ENCODE data around the gene RBPJ. TPM values are rescaled to one million over a fixed set of nuclear protein-coding genes. Genes with fewer than 3 reads are reported as not detected.

RBPJ gene
- total and polyA plus RNA-seq, 2 donors (not counting 1 experiment from before 2014, with no cell fraction given): 144 to 253 TPM

GRCh38 chr4:26441771-26442170 lies 121.0 kb downstream of the RBPJ start:
- H3K4me3 ChIP-seq (replicated peaks in 1 of 4; ENCODE audit: control extremely low read depth in 1 of 4, insufficient read depth in 1 of 4, low read depth in 3 of 4, low read length in 4 of 4): no peak overlapping the region
- H3K36me3 ChIP-seq (ENCODE audit: control insufficient read depth, insufficient read depth, low read length): peaks cover 3% of the 10 kb centered on the region
- no peaks in the 10 kb centered on the region for H3K9me3 ChIP-seq (ENCODE audit: control insufficient read depth, insufficient read depth, low read depth, low read length)
- H4K20me1 ChIP-seq (ENCODE audit: control insufficient read depth, extremely low read depth, insufficient read depth, low read length): no peaks in the 10 kb centered on the region
- no peaks in the 10 kb centered on the region for H3K79me2 ChIP-seq (ENCODE audit: control insufficient read depth, insufficient read depth, low read length)
- H3K4me1 ChIP-seq (ENCODE audit: control insufficient read depth, extremely low read depth, insufficient read depth, low read length): peaks cover 2% of the 10 kb centered on the region
- no peak overlapping the region for H3K9ac ChIP-seq (ENCODE audit: insufficient read depth, low read length)
- no peaks in the 10 kb centered on the region for H3K27me3 ChIP-seq (ENCODE audit: control insufficient read depth, insufficient read depth, low read length)
- no peak overlapping the region for H3K4me2 ChIP-seq (ENCODE audit: extremely low read depth, insufficient read depth, low read length)
- DNase-seq (ENCODE audit: low read depth in 2 of 2): no peak
- no peak for TF ChIP-seq CTCF (conservative IDR thresholded peaks at IDR 0.05 in 1 of 2, IDR thresholded peaks at IDR 0.05 in 1 of 2; ENCODE audit: low read depth in 1 of 2, low read length in 2 of 2)
- no peak for TF ChIP-seq EZH2 (IDR thresholded peaks at IDR 0.05; ENCODE audit: low read length, missing control alignments)
- no peak overlapping the region for H3K27ac ChIP-seq (ENCODE audit: insufficient read depth, low read length)
- no peak overlapping the region for H2AFZ ChIP-seq (ENCODE audit: low read length)

GRCh38 chr4:26447378-26447777 lies 126.6 kb downstream of the RBPJ start:
- no peak overlapping the region for H3K9ac ChIP-seq (ENCODE audit: insufficient read depth, low read length)
- H3K27ac ChIP-seq (ENCODE audit: insufficient read depth, low read length): no peak overlapping the region
- no peaks in the 10 kb centered on the region for H3K27me3 ChIP-seq (ENCODE audit: control insufficient read depth, insufficient read depth, low read length)
- H3K4me2 ChIP-seq (ENCODE audit: extremely low read depth, insufficient read depth, low read length): no peak overlapping the region
- H3K36me3 ChIP-seq (ENCODE audit: control insufficient read depth, insufficient read depth, low read length): no peaks in the 10 kb centered on the region
- H2AFZ ChIP-seq (ENCODE audit: low read length): no peak overlapping the region
- no peak overlapping the region for H3K4me3 ChIP-seq (replicated peaks in 1 of 4; ENCODE audit: control extremely low read depth in 1 of 4, insufficient read depth in 1 of 4, low read depth in 3 of 4, low read length in 4 of 4)
- H3K79me2 ChIP-seq (ENCODE audit: control insufficient read depth, insufficient read depth, low read length): no peaks in the 10 kb centered on the region
- TF ChIP-seq EZH2 (IDR thresholded peaks at IDR 0.05; ENCODE audit: low read length, missing control alignments): no peak
- TF ChIP-seq CTCF (conservative IDR thresholded peaks at IDR 0.05 in 1 of 2, IDR thresholded peaks at IDR 0.05 in 1 of 2; ENCODE audit: low read depth in 1 of 2, low read length in 2 of 2): no peak
- no peaks in the 10 kb centered on the region for H3K9me3 ChIP-seq (ENCODE audit: control insufficient read depth, insufficient read depth, low read depth, low read length)
- DNase-seq (ENCODE audit: low read depth in 2 of 2): no peak
- H4K20me1 ChIP-seq (ENCODE audit: control insufficient read depth, extremely low read depth, insufficient read depth, low read length): no peaks in the 10 kb centered on the region
- no peaks in the 10 kb centered on the region for H3K4me1 ChIP-seq (ENCODE audit: control insufficient read depth, extremely low read depth, insufficient read depth, low read length)

GRCh38 chr4:26450418-26450817 lies 129.6 kb downstream of the RBPJ start:
- Histone ChIP-seq H2AFZ (ENCODE audit: low read length) (no peak overlapping the region), H3K4me1 (ENCODE audit: control insufficient read depth, extremely low read depth, insufficient read depth, low read length) (no peaks in the 10 kb centered on the region), H3K36me3 (ENCODE audit: control insufficient read depth, insufficient read depth, low read length) (no peaks in the 10 kb centered on the region), H3K27ac (ENCODE audit: insufficient read depth, low read length) (no peak overlapping the region), H3K9me3 (ENCODE audit: control insufficient read depth, insufficient read depth, low read depth, low read length) (no peaks in the 10 kb centered on the region), H3K27me3 (ENCODE audit: control insufficient read depth, insufficient read depth, low read length) (no peaks in the 10 kb centered on the region), H3K79me2 (ENCODE audit: control insufficient read depth, insufficient read depth, low read length) (no peaks in the 10 kb centered on the region), H3K9ac (ENCODE audit: insufficient read depth, low read length) (no peak overlapping the region), H3K4me3 (replicated peaks in 1 of 4; ENCODE audit: control extremely low read depth in 1 of 4, insufficient read depth in 1 of 4, low read depth in 3 of 4, low read length in 4 of 4) (no peak overlapping the region), H4K20me1 (ENCODE audit: control insufficient read depth, extremely low read depth, insufficient read depth, low read length) (no peaks in the 10 kb centered on the region), H3K4me2 (ENCODE audit: extremely low read depth, insufficient read depth, low read length) (no peak overlapping the region)
- no peak for DNase-seq (ENCODE audit: low read depth in 2 of 2)
- TF ChIP-seq EZH2 (IDR thresholded peaks at IDR 0.05; ENCODE audit: low read length, missing control alignments) (no peak), CTCF (conservative IDR thresholded peaks at IDR 0.05 in 1 of 2, IDR thresholded peaks at IDR 0.05 in 1 of 2; ENCODE audit: low read depth in 1 of 2, low read length in 2 of 2) (no peak)
